SK-N-SH (cell line): ENCODE results near the gene SECTM1.

Experiments used
- CTCF ChIP-seq: fragments of 200-600 bp; sonication (generic); IDR thresholded peaks from 2 replicates; pipeline ENCODE4 v1.6.1; 2017; ENCODE audit warnings: antibody characterized with exemption, mild to moderate bottlenecking, moderate library complexity
- GABPA ChIP-seq: IDR thresholded peaks from 2 replicates; pipeline ENCODE4 v1.4.0; 2012; ENCODE audit warnings: low read depth, mild to moderate bottlenecking
- RFX5 ChIP-seq: IDR thresholded peaks from 2 replicates; pipeline ENCODE4 v1.6.1; 2012; ENCODE audit warnings: mild to moderate bottlenecking, improper control_type of control experiment, low read length
- YY1 ChIP-seq: IDR thresholded peaks from 2 replicates; pipeline ENCODE4 v1.4.0; 2012; ENCODE audit warnings: low read depth, mild to moderate bottlenecking

- TF ChIP-seq YY1 (no peak), RFX5 (no peak), GABPA (no peak), CTCF (no peak)
Observed at GRCh38 chr17:82282239-82283207, 51.0 kb downstream of the SECTM1 start.
